HepG2 (cell line): Measurements from ENCODE around the gene FCGR3B. TPM values are rescaled to one million over a fixed set of nuclear protein-coding genes. Genes with fewer than 3 reads are reported as not detected.

ENCODE experiments used
- ATAC-seq: fragments of 200-7000 bp; cut with Tn5 transposase; 3 replicates; pipeline ENCODE4 v1.9.1; 2020; ENCODE audit warnings: mild to moderate bottlenecking, moderate library complexity
- Bru-seq: library from RNA; stranded (reverse); fragments of 400-500 nt; gene quantifications from one replicate; lab custom pipeline; 2021; lab: Mats Ljungman, UMichigan
- BruChase-seq, 2 experiments: library from RNA; stranded (reverse); fragments of 400-500 nt; gene quantifications; one replicate each; lab custom pipeline; 2021; lab: Mats Ljungman, UMichigan
- BruUV-seq: library from RNA; stranded (reverse); fragments of 400-500 nt; replicated peaks from 2 replicates; lab custom pipeline; 2021; lab: Mats Ljungman, UMichigan
- CTCF ChIA-PET: fragments of 300-600 bp; formaldehyde crosslinking; extraction: SDS; loops from one replicate; lab custom pipeline; 2021; ENCODE audit warnings: low total read pairs, inconsistent platforms, low intra/inter-chr PET ratio; lab: Yijun Ruan, JAX
- POLR2A ChIA-PET: fragments of 350-600 bp; sonication (Branson Sonifier 250); formaldehyde crosslinking; loops from one replicate; lab custom pipeline; 2020; ENCODE audit warnings: antibody characterized with exemption, inconsistent platforms; lab: Yijun Ruan, JAX
- DNase-seq: peaks from one replicate; pipeline ENCODE4 v3.0.0-alpha.2; 2015; ENCODE audit warnings: low spot score
- FAIRE-seq: peaks from 3 replicates; lab custom pipeline; 2011; peaks lifted over from hg19 to GRCh38; lab: Jason Lieb, UNC
- H2AFZ ChIP-seq: one replicate; pipeline ENCODE4 v1.6.1; 2011; ENCODE audit warnings: low read length, inconsistent platforms
- H3K27ac ChIP-seq: fragments of 300-600 bp; 3 replicates; pipeline ENCODE4 v1.8.0; 2011; ENCODE audit warnings: mixed run types, mild to moderate bottlenecking, mixed read lengths, low read length, inconsistent platforms; ENCODE audit not compliant: insufficient read depth; ENCODE audit errors: extremely low read length
- H3K27me3 ChIP-seq, 2 experiments: fragments of 200-600 bp in 1 of 2; 2 replicates in 1 of 2; 3 replicates in 1 of 2; pipeline versions ENCODE4 v1.6.0 to v1.8.0; 2011; ENCODE audit warnings: low read length in 2 of 2, mild to moderate bottlenecking in 2 of 2, moderate library complexity in 2 of 2, inconsistent platforms in 1 of 2; ENCODE audit not compliant: insufficient read depth in 2 of 2, control insufficient read depth in 1 of 2
- H3K36me3 ChIP-seq, 2 experiments: fragments of 200-600 bp in 1 of 2; replicated peaks in 1 of 2; 2 replicates in 1 of 2; 3 replicates in 1 of 2; pipeline versions ENCODE4 v1.5.1 to v1.8.0; 2011; ENCODE audit warnings: low read length in 2 of 2, inconsistent platforms in 1 of 2; ENCODE audit not compliant: insufficient read depth in 2 of 2, control insufficient read depth in 1 of 2
- H3K4me1 ChIP-seq: 2 replicates; pipeline ENCODE4 v1.5.1; 2012; ENCODE audit warnings: low read length, inconsistent platforms; ENCODE audit not compliant: insufficient read depth
- H3K4me2 ChIP-seq: 2 replicates; pipeline ENCODE4 v1.6.0; 2011; ENCODE audit warnings: low read depth, low read length, inconsistent platforms
- H3K4me3 ChIP-seq, 3 experiments: fragments of 200-600 bp in 1 of 3; sonication (generic), shearing (Covaris generic) in 1 of 3; replicated peaks in 1 of 3; 2 replicates each; pipeline ENCODE4 v1.5.1; 2011 to 2016; ENCODE audit warnings: low read length in 3 of 3, inconsistent platforms in 2 of 3, low read depth in 2 of 3, mild to moderate bottlenecking in 2 of 3, control low read depth in 1 of 3, mixed read lengths in 1 of 3; ENCODE audit not compliant: insufficient read depth in 1 of 3
- H3K79me2 ChIP-seq: one replicate; pipeline ENCODE4 v1.6.1; 2011; ENCODE audit warnings: low read length, inconsistent platforms; ENCODE audit not compliant: insufficient read depth
- H3K9ac ChIP-seq: 2 replicates; pipeline ENCODE4 v1.6.0; 2011; ENCODE audit warnings: mild to moderate bottlenecking, low read depth, low read length, inconsistent platforms; ENCODE audit not compliant: insufficient read depth
- H3K9me3 ChIP-seq: 2 replicates; pipeline ENCODE4 v1.5.1; 2012; ENCODE audit warnings: mild to moderate bottlenecking, low read length
- H4K20me1 ChIP-seq: 2 replicates; pipeline ENCODE4 v1.6.0; 2011; ENCODE audit warnings: inconsistent platforms, mild to moderate bottlenecking, low read length, moderate library complexity; ENCODE audit not compliant: insufficient read depth
- GABPB1 ChIP-seq: IDR thresholded peaks from 2 replicates; pipeline ENCODE4 v1.6.1; 2016; ENCODE audit warnings: mild to moderate bottlenecking, missing genetic modification reagents, moderate library complexity, missing compliant biosample characterization
- HES4 ChIP-seq: sonication (generic); formaldehyde crosslinking; IDR thresholded peaks from 2 replicates; pipeline ENCODE4 v1.9.0; 2021; ENCODE audit warnings: mild to moderate bottlenecking, missing genetic modification reagents, borderline replicate concordance
- MTF1 ChIP-seq: sonication (generic); formaldehyde crosslinking; IDR thresholded peaks from 2 replicates; pipeline ENCODE4 v1.5.0; 2020; ENCODE audit warnings: missing genetic modification reagents
- PITX1 ChIP-seq: sonication (generic); formaldehyde crosslinking; IDR thresholded peaks from 2 replicates; pipeline ENCODE4 v1.5.1; 2020; ENCODE audit warnings: mild to moderate bottlenecking, missing genetic modification reagents
- PRPF4 ChIP-seq: fragments of 200-400 bp; formaldehyde crosslinking; IDR thresholded peaks from 2 replicates; pipeline ENCODE4 v1.6.1; 2016; ENCODE audit warnings: low read length, low read depth; ENCODE audit not compliant: poor library complexity, severe bottlenecking
- RFXANK ChIP-seq: IDR thresholded peaks from 2 replicates; pipeline ENCODE4 v1.6.1; 2016
- TRIM24 ChIP-seq: sonication (generic); formaldehyde crosslinking; IDR thresholded peaks from 2 replicates; pipeline ENCODE4 v1.8.0; 2022; ENCODE audit warnings: mild to moderate bottlenecking, missing genetic modification reagents
- ZBTB1 ChIP-seq: sonication (generic); formaldehyde crosslinking; IDR thresholded peaks from 2 replicates; pipeline ENCODE4 v1.4.0; 2020; ENCODE audit warnings: missing genetic modification reagents, borderline replicate concordance
- ZNF138 ChIP-seq: sonication (generic); formaldehyde crosslinking; IDR thresholded peaks from 2 replicates; pipeline ENCODE4 v1.5.0; 2020; ENCODE audit warnings: mild to moderate bottlenecking, low read depth, missing genetic modification reagents
- ZNF224 ChIP-seq: sonication (generic); formaldehyde crosslinking; IDR thresholded peaks from 2 replicates; pipeline ENCODE4 v1.5.0; 2020; ENCODE audit warnings: mild to moderate bottlenecking, missing genetic modification reagents
- ZNF333 ChIP-seq: sonication (generic); formaldehyde crosslinking; IDR thresholded peaks from 2 replicates; pipeline ENCODE4 v1.4.0; 2020; ENCODE audit warnings: mild to moderate bottlenecking, missing genetic modification reagents, borderline replicate concordance
- ZNF674 ChIP-seq: sonication (generic); formaldehyde crosslinking; IDR thresholded peaks from 2 replicates; pipeline ENCODE4 v1.5.0; 2020; ENCODE audit warnings: low read depth, mild to moderate bottlenecking, missing genetic modification reagents
- ZSCAN31 ChIP-seq: sonication (generic); formaldehyde crosslinking; IDR thresholded peaks from 2 replicates; pipeline ENCODE4 v1.5.0; 2020; ENCODE audit warnings: low read depth, mild to moderate bottlenecking, missing genetic modification reagents
- WGBS: methylation state at CpG from one replicate; pipeline ENCODE4 v1.1.6; 2017; ENCODE audit warnings: low lambda C conversion rate; 5-methylcytosine and 5-hydroxymethylcytosine counted together
- in situ Hi-C: cut with HindIII; loops from 2 replicates; pipeline ENCODE4 v1.10.0; 2017; ENCODE audit warnings: low pct_unique_long_range_greater_than_20kb; ENCODE audit not compliant: extremely low pct_ligation_motif_present
- intact Hi-C: fragments of 100-400 bp; cut with micrococcal nuclease; formaldehyde crosslinking; loops from one replicate; pipeline ENCODE4 v1.10.0; 2022; ENCODE audit not compliant: unreplicated experiment
- long read RNA-seq, 2 experiments: library from RNA in 1 of 2; library from polyadenylated mRNA in 1 of 2; stranded (forward) in 1 of 2; unstranded in 1 of 2; transcript quantifications; one replicate each; pipeline ENCODE4 v2.0.0, GENCODE V29; 2019 to 2022
- polyA minus RNA-seq, 3 experiments: library from RNA; depleted of rRNA, polyadenylated mRNA; stranded (reverse); fragments of >200 nt; gene quantifications; 2 replicates each; pipeline ENCODE4 v1.2.3, GENCODE V29; 2011; ENCODE audit warnings: low replicate concordance in 1 of 3
- polyA plus RNA-seq, 8 experiments: library from polyadenylated mRNA; depleted of rRNA in 3 of 8; stranded (reverse) in 7 of 8; unstranded in 1 of 8; fragments of >200 nt; fragmentation: Illumina TruSeq in 4 of 8; extraction: Trizol in 4 of 8; gene quantifications; 2 replicates each; pipeline versions ENCODE4 v1.2.1 to v1.2.3, GENCODE V29; 2011 to 2016; ENCODE audit warnings: low read depth in 4 of 8, missing spikeins in 1 of 8, mixed read lengths in 1 of 8; ENCODE audit not compliant: insufficient read depth in 1 of 8
- total RNA-seq, 5 experiments: library from RNA; depleted of rRNA; stranded (reverse); fragments of >200 nt; fragmentation: Illumina TruSeq; extraction: Trizol; gene quantifications; 2 replicates each; pipeline ENCODE4 v1.2.3, GENCODE V29; 2016; ENCODE audit warnings: low read depth in 1 of 5
- TF ChIP-seq, protein P1 (sequence below): sonication (generic); formaldehyde crosslinking; IDR thresholded peaks from 2 replicates; pipeline ENCODE4 v1.4.0; 2020; ENCODE audit warnings: mild to moderate bottlenecking, missing genetic modification reagents
- TF ChIP-seq, protein P2 (sequence below): sonication (generic); formaldehyde crosslinking; IDR thresholded peaks from 2 replicates; pipeline ENCODE4 v1.4.0; 2020; ENCODE audit warnings: missing genetic modification reagents
- TF ChIP-seq, protein P3 (sequence below): sonication (generic); formaldehyde crosslinking; IDR thresholded peaks from 2 replicates; pipeline ENCODE4 v1.8.0; 2022; ENCODE audit warnings: mild to moderate bottlenecking, missing genetic modification reagents, moderate library complexity

FCGR3B gene
- not detected in 2 replicates for total RNA-seq (2016; rRNA removed; fragmentation: Illumina TruSeq; extraction: Trizol)
- total RNA-seq (2016; cell fraction: cytosol; rRNA removed; fragmentation: Illumina TruSeq; extraction: Trizol; ENCODE audit: low read depth): not detected in 2 replicates
- total RNA-seq (2016; cell fraction: insoluble cytoplasmic fraction; rRNA removed; fragmentation: Illumina TruSeq; extraction: Trizol): not detected in 2 replicates
- not detected in 2 replicates for total RNA-seq (2016; cell fraction: membrane; rRNA removed; fragmentation: Illumina TruSeq; extraction: Trizol)
- not detected in 2 replicates for total RNA-seq (2016; cell fraction: nucleus; rRNA removed; fragmentation: Illumina TruSeq; extraction: Trizol)
- polyA plus RNA-seq (2011; rRNA removed): not detected in 2 replicates
- not detected in 2 replicates for polyA plus RNA-seq (2011; cell fraction: cytosol; rRNA removed)
- not detected in 2 replicates for polyA plus RNA-seq (2011; cell fraction: nucleus; rRNA removed)
- polyA plus RNA-seq (2012): not detected in 2 replicates
- not detected in 2 replicates for polyA plus RNA-seq (2016; cell fraction: cytosol; fragmentation: Illumina TruSeq; extraction: Trizol; ENCODE audit: low read depth)
- not detected in 2 replicates for polyA plus RNA-seq (2016; cell fraction: insoluble cytoplasmic fraction; fragmentation: Illumina TruSeq; extraction: Trizol; ENCODE audit: low read depth)
- not detected in 2 replicates for polyA plus RNA-seq (2016; cell fraction: membrane; fragmentation: Illumina TruSeq; extraction: Trizol; ENCODE audit: low read depth)
- polyA plus RNA-seq (2016; cell fraction: nucleus; fragmentation: Illumina TruSeq; extraction: Trizol; ENCODE audit: insufficient read depth, low read depth): not detected in 2 replicates
- polyA minus RNA-seq (2011; rRNA and poly(A)+ RNA removed; ENCODE audit: low replicate concordance): not detected in 2 replicates
- not detected in 2 replicates for polyA minus RNA-seq (2011; cell fraction: cytosol; rRNA and poly(A)+ RNA removed)
- not detected in 2 replicates for polyA minus RNA-seq (2011; cell fraction: nucleus; rRNA and poly(A)+ RNA removed)
- not detected for Bru-seq, nascent RNA
- BruChase-seq, experiment 1, labeled RNA remaining after a 6-hour chase: not detected
- BruChase-seq, experiment 2, labeled RNA remaining after a 2-hour chase: not detected
- long read RNA-seq, experiment 1: 0 reads
- long read RNA-seq, experiment 2: 0 reads

DNA sequence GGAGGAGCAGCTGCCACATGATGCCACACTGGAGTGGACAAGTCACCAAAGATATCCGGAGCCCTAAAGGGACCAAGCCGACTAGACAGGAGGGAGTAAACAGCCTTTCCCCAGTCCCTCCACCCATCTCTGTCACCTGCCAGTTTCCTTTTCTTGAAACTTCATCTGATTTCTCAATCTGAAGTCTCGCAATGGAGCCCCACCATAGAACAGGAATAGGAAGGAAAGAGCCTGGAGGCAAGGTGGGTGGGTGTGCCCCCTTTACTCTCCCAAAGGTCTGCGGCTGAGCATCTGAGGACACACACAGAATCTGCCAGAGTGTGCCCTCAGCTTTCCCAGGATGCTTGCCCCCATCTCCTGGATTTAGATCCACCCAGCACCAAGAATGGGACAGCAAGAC lies at the start of gene FCGR3B:
FCGR3B (minus strand) TSS at position 101 of the 400 bp plus-strand sequence; CDS start at position 19, 82 bp downstream.
- no peaks in the 10 kb centered on the region for H3K4me1 ChIP-seq
- H3K9me3 ChIP-seq: no peaks in the 10 kb centered on the region
- H3K27ac ChIP-seq: no peak within 1 kb of the TSS
- H3K9ac ChIP-seq: no peak within 1 kb of the TSS
- no peaks in the 10 kb centered on the region for H3K27me3 ChIP-seq
- CTCF ChIA-PET: no interaction called here
- no peak within 1 kb of the TSS for H3K4me2 ChIP-seq
- BruUV-seq: no TSS peak
- intact Hi-C loops: no loop called here
- no peaks in the 10 kb centered on the region for H3K79me2 ChIP-seq
- H3K4me3 ChIP-seq: no peak within 1 kb of the TSS
- no peaks in the 10 kb centered on the region for H4K20me1 ChIP-seq
- H3K36me3 ChIP-seq: no peaks in the 10 kb centered on the region
- H2AFZ ChIP-seq: no peak within 1 kb of the TSS
- DNase-seq (no peak), ATAC-seq (no peak), FAIRE-seq (no peak)
- 0% methylated on average over 4 of the region's 4 CpGs for WGBS
- POLR2A ChIA-PET: no interaction called here
- in situ Hi-C loops: no loop called here
- TF ChIP-seq, protein P1, sequence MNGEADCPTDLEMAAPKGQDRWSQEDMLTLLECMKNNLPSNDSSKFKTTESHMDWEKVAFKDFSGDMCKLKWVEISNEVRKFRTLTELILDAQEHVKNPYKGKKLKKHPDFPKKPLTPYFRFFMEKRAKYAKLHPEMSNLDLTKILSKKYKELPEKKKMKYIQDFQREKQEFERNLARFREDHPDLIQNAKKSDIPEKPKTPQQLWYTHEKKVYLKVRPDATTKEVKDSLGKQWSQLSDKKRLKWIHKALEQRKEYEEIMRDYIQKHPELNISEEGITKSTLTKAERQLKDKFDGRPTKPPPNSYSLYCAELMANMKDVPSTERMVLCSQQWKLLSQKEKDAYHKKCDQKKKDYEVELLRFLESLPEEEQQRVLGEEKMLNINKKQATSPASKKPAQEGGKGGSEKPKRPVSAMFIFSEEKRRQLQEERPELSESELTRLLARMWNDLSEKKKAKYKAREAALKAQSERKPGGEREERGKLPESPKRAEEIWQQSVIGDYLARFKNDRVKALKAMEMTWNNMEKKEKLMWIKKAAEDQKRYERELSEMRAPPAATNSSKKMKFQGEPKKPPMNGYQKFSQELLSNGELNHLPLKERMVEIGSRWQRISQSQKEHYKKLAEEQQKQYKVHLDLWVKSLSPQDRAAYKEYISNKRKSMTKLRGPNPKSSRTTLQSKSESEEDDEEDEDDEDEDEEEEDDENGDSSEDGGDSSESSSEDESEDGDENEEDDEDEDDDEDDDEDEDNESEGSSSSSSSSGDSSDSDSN (CRISPR knock-in tag): no peak
- TF ChIP-seq ZNF224 (CRISPR knock-in tag) (no peak), GABPB1 (CRISPR knock-in tag) (no peak), ZSCAN31 (no peak), PRPF4 (no peak), HES4 (no peak), MTF1 (CRISPR knock-in tag) (no peak), ZNF138 (CRISPR knock-in tag) (no peak), ZNF333 (CRISPR knock-in tag) (no peak), PITX1 (no peak), ZNF674 (CRISPR knock-in tag) (no peak), TRIM24 (no peak), ZBTB1 (CRISPR knock-in tag) (no peak), RFXANK (CRISPR knock-in tag) (no peak)
- TF ChIP-seq, protein P2, sequence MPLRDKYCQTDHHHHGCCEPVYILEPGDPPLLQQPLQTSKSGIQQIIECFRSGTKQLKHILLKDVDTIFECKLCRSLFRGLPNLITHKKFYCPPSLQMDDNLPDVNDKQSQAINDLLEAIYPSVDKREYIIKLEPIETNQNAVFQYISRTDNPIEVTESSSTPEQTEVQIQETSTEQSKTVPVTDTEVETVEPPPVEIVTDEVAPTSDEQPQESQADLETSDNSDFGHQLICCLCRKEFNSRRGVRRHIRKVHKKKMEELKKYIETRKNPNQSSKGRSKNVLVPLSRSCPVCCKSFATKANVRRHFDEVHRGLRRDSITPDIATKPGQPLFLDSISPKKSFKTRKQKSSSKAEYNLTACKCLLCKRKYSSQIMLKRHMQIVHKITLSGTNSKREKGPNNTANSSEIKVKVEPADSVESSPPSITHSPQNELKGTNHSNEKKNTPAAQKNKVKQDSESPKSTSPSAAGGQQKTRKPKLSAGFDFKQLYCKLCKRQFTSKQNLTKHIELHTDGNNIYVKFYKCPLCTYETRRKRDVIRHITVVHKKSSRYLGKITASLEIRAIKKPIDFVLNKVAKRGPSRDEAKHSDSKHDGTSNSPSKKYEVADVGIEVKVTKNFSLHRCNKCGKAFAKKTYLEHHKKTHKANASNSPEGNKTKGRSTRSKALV (CRISPR knock-in tag): no peak
- TF ChIP-seq, protein P3, sequence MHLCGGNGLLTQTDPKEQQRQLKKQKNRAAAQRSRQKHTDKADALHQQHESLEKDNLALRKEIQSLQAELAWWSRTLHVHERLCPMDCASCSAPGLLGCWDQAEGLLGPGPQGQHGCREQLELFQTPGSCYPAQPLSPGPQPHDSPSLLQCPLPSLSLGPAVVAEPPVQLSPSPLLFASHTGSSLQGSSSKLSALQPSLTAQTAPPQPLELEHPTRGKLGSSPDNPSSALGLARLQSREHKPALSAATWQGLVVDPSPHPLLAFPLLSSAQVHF (CRISPR knock-in tag): no peak
